HepG2 (cell line): ENCODE measurements around the gene SRSF10. TPM values are rescaled to one million over a fixed set of nuclear protein-coding genes. Genes with fewer than 3 reads are reported as not detected.
A peak's percentile ranks its signal among the peaks of the same experiment; 100 is the strongest.

ENCODE experiments used
- RBM22 ChIP-seq: fragments of 200-400 bp; formaldehyde crosslinking; optimal IDR thresholded peaks from 2 replicates; pipeline ENCODE3; 2017; ENCODE audit warnings: mild to moderate bottlenecking, low read length, moderate library complexity
- ZBTB40 ChIP-seq, 2 experiments: fragments of 450-650 bp in 1 of 2; sonication (generic) in 1 of 2; formaldehyde crosslinking in 1 of 2; IDR thresholded peaks; 2 replicates each; pipeline versions ENCODE4 v1.6.1 to v1.8.0; 2016 to 2022; ENCODE audit warnings: antibody characterized with exemption in 1 of 2, mild to moderate bottlenecking in 1 of 2, missing genetic modification reagents in 1 of 2
- ZUFSP ChIP-seq: sonication (generic); formaldehyde crosslinking; IDR thresholded peaks from 2 replicates; pipeline ENCODE4 v1.9.0; 2021; ENCODE audit warnings: missing genetic modification reagents, mild to moderate bottlenecking, borderline replicate concordance
- polyA plus RNA-seq, 8 experiments: library from polyadenylated mRNA; depleted of rRNA in 3 of 8; stranded (reverse) in 7 of 8; unstranded in 1 of 8; fragments of >200 nt; fragmentation: Illumina TruSeq in 4 of 8; extraction: Trizol in 4 of 8; gene quantifications; 2 replicates each; pipeline versions ENCODE4 v1.2.1 to v1.2.3, GENCODE V29; 2011 to 2016; ENCODE audit warnings: low read depth in 4 of 8, missing spikeins in 1 of 8, mixed read lengths in 1 of 8; ENCODE audit not compliant: insufficient read depth in 1 of 8
- total RNA-seq, 5 experiments: library from RNA; depleted of rRNA; stranded (reverse); fragments of >200 nt; fragmentation: Illumina TruSeq; extraction: Trizol; gene quantifications; 2 replicates each; pipeline ENCODE4 v1.2.3, GENCODE V29; 2016; ENCODE audit warnings: low read depth in 1 of 5
- TF ChIP-seq, protein P1 (sequence below): sonication (generic); formaldehyde crosslinking; IDR thresholded peaks from 2 replicates; pipeline ENCODE4 v1.8.0; 2022; ENCODE audit warnings: mild to moderate bottlenecking, missing genetic modification reagents, moderate library complexity
- TF ChIP-seq, protein P2 (sequence below): sonication (generic); formaldehyde crosslinking; IDR thresholded peaks from one replicate; pipeline ENCODE4 v1.5.1; 2020; ENCODE audit warnings: mild to moderate bottlenecking, missing genetic modification reagents; ENCODE audit errors: not compliant biosample characterization

Gene SRSF10
- total and polyA plus RNA-seq, 2 of the 13 experiments (the other 11 are each of a cell fraction or from before 2014, with no cell fraction given), result 126 to 186 TPM

GRCh38 chr1:23959461-23960290 is 20.5 kb downstream of the SRSF10 start, which contains the start of gene PNRC2 (continued):
- TF ChIP-seq RBM22 (no peak), ZBTB40 (IDR thresholded peaks at IDR 0.05) (no peak), ZBTB40 (CRISPR knock-in tag; IDR thresholded peaks at IDR 0.05) (peak; percentile 70; the same call in 1 of the 2 replicates), ZUFSP (CRISPR knock-in tag) (no peak)
- TF ChIP-seq, protein P1, sequence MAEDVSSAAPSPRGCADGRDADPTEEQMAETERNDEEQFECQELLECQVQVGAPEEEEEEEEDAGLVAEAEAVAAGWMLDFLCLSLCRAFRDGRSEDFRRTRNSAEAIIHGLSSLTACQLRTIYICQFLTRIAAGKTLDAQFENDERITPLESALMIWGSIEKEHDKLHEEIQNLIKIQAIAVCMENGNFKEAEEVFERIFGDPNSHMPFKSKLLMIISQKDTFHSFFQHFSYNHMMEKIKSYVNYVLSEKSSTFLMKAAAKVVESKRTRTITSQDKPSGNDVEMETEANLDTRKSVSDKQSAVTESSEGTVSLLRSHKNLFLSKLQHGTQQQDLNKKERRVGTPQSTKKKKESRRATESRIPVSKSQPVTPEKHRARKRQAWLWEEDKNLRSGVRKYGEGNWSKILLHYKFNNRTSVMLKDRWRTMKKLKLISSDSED (CRISPR knock-in tag), result no peak
- TF ChIP-seq, protein P2, sequence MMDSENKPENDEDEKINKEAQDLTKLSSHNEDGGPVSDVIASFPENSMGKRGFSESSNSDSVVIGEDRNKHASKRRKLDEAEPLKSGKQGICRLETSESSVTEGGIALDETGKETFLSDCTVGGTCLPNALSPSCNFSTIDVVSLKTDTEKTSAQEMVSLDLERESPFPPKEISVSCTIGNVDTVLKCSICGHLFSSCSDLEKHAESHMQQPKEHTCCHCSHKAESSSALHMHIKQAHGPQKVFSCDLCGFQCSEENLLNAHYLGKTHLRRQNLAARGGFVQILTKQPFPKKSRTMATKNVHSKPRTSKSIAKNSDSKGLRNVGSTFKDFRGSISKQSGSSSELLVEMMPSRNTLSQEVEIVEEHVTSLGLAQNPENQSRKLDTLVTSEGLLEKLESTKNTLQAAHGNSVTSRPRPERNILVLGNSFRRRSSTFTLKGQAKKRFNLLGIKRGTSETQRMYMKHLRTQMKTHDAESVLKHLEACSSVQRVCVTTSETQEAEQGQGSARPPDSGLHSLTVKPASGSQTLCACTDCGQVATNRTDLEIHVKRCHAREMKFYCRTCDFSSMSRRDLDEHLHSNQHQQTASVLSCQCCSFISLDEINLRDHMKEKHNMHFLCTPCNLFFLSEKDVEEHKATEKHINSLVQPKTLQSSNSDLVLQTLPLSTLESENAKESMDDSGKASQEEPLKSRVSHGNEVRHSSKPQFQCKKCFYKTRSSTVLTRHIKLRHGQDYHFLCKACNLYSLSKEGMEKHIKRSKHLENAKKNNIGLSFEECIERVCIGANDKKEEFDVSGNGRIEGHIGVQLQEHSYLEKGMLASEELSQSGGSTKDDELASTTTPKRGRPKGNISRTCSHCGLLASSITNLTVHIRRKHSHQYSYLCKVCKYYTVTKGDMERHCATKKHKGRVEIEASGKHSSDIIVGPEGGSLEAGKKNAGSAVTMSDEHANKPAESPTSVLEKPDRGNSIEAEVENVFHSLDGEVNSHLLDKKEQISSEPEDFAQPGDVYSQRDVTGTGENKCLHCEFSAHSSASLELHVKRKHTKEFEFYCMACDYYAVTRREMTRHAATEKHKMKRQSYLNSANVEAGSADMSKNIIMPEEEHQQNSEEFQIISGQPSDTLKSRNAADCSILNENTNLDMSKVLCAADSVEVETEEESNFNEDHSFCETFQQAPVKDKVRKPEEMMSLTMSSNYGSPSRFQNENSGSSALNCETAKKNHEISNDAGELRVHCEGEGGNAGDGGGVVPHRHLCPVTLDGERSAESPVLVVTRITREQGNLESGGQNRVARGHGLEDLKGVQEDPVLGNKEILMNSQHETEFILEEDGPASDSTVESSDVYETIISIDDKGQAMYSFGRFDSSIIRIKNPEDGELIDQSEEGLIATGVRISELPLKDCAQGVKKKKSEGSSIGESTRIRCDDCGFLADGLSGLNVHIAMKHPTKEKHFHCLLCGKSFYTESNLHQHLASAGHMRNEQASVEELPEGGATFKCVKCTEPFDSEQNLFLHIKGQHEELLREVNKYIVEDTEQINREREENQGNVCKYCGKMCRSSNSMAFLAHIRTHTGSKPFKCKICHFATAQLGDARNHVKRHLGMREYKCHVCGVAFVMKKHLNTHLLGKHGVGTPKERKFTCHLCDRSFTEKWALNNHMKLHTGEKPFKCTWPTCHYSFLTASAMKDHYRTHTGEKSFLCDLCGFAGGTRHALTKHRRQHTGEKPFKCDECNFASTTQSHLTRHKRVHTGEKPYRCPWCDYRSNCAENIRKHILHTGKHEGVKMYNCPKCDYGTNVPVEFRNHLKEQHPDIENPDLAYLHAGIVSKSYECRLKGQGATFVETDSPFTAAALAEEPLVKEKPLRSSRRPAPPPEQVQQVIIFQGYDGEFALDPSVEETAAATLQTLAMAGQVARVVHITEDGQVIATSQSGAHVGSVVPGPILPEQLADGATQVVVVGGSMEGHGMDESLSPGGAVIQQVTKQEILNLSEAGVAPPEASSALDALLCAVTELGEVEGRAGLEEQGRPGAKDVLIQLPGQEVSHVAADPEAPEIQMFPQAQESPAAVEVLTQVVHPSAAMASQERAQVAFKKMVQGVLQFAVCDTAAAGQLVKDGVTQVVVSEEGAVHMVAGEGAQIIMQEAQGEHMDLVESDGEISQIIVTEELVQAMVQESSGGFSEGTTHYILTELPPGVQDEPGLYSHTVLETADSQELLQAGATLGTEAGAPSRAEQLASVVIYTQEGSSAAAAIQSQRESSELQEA, result peak; percentile 28
